ENCODE results near the gene CEP192.
A peak's percentile ranks its signal among the peaks of the same experiment; 100 is the strongest.
"Not testable (repeated sequence)": the region's sequence is repeated elsewhere in the genome, so short reads cannot be mapped to it uniquely, and the experiment has no call there.

The CEP192 gene

GRCh38 chr18:12995424-12995823 is 4.3 kb downstream of the CEP192 start:
- no peak for DNase-seq

DNA sequence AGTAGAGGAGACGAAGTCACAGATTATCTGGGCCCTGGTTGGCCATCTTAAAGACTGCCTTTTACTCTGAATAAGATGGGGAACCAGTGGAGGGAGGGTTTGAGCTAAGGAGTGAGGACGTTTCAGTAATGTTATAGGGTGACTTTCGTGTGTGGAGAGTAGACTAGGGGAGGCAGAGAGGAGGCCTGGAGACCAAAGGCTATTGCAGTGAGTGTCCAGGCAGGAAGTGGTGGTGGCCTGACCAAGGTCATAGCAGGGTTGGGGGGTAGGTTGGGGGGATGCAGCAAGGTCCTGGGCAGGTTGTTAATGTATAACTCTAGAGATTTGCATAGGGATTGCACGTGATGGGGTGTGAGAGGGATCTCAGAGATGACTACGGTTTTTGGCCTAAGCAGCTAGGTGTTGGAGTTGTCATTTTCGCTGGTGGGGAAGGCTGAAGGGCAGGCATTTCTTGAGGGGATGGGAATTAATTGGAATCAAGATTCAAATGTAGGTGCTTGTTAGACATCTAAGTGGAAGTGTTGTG is 4.9 kb downstream of the CEP192 start:
- DNase-seq: no peak

- no peak for DNase-seq
These were observed 5.6 kb downstream of the CEP192 start for GRCh38 chr18:12996661-12997292.

DNA sequence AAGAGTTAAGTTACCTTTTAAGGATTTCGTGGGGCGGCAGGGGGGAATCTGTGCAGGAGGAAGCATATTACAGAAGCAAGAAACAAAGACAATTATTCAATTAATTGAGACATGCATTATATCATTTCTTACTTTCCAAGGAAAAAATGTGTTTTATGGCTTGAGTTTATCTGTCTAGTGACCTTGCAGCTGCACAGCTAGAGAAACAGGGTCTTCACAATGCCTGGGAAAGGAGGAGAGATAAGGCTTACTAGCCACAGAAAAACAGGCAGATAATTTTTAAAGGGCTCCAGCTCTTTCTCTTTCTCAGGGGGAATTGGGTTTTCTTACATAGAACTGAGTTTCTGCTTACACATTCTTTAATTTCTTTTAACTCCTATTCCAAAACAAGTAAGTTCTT is 6.2 kb downstream of the CEP192 start:
- not testable (repeated sequence) for DNase-seq

- no peak for DNase-seq
These were observed 7.3 kb downstream of the CEP192 start for GRCh38 chr18:12998332-12999060.

GRCh38 chr18:13003466-13003896 is 12.3 kb downstream of the CEP192 start:
- peak; percentile 74 for DNase-seq

- DNase-seq: no peak
These were observed 13.2 kb downstream of the CEP192 start for GRCh38 chr18:13004396-13004795.

- DNase-seq: no peak
These were observed 14.1 kb downstream of the CEP192 start for GRCh38 chr18:13005289-13005688.

DNA sequence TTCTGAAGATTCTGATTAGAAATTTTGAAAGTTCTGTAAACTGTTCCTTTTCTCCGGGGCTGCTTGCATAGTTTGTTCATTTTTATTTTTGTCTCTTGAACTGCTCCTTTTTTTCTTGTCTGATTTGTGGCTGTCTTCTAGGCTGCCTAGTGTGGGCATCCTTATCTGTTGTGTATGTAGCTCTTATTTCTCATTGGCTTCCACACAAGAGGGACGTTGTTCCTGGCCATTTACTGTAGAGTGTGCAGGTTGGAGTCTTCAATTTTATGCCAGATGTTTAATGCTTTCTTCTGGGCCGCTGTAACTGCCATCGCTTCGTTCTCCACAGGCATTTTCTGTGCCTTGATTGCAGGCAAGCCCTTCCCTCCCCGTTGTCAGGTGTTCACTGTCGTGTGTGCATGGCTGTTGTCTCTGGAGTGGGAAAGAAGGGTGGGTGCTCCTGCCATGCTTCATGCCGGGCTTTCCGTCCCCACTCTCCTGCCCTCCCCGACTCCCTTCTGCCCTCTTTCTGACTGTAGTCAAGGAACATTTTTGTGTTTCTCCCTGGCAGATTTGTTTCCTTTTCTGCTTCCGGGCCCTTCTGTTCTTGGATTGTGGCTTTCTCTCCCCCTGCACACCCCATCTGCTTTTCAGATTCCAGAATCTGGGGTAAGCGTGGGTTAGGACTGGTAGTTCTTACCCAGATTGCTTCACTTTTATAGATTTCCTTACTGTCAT is 15.5 kb downstream of the CEP192 start:
- no peak for DNase-seq

DNA sequence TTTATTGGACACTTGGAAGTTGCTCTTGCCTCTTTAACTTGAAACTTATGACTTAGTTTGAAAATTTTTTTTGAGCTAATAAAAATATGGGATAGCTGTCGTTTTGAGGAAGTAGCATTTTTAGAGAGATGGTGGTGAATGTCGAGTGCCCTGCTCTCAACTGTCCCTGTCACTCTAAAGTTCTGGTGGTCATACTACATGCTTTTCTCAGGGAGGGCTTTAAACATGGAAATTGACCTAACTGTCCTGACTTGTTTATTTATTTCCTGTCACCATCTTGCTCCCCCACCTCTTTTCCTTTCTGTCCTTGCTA is 16.0 kb downstream of the CEP192 start:
- no peak for DNase-seq

DNA sequence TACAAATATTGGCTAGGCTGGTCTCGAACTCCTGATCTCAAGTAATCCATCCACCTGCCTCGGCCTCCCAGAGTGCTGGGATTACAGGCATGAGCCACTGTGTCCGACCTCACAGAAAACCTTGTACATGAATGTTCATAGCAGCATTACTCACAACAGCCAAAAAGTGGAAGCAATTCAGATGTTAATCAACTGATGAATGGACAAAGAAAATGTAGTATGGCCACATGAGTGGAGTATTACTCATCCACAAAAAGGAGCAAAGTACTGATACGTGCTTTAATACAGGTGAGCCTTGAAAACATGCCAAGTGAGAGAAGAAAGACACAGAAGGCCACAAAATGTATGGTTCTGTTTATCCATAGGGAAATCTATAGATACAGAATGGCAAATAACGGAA is 20.6 kb downstream of the CEP192 start:
- DNase-seq: no peak

- DNase-seq: no peak
These were observed 23.1 kb downstream of the CEP192 start for GRCh38 chr18:13014232-13014631.

DNA sequence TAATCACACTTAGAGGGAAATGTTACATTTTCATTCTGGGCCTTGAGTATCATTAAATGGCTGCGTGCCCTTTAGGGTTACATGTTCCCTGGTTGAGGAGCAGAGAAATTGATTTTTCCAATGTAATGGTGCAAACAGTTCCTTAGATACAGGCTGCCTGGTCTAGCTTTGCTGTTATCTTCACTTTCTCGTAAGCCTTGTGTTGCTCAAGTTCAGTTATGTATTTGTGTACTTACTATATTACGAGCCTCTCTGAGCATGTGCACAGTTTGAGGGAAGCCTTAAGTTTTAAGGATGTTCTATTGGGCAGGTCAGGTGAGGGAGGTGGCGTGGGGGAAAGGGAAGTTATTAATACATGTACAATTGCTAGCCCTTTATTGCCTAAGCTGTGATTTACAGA is 23.7 kb downstream of the CEP192 start:
- no peak for DNase-seq

GRCh38 chr18:13017247-13017875 is 26.2 kb downstream of the CEP192 start:
- DNase-seq: no peak

DNA sequence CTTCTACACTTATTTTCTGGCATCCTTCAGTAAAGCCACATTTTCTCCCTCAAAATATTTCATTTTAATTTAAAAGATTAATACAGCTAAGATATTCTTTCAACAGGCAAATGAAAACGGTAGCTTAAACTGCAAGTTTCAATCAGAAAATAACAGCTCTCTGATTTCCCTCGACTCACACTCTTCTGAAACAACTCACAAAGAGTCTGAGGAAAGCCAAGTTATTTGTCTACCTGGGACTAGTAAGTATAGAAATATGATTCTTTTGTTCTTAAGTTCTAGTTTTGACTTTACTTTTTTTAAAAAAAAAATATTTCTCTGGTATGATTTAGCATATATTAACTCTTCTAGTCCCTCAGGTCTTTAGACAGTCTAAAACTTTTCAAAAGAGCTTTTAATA is 27.2 kb downstream of the CEP192 start:
- DNase-seq: no peak

DNA sequence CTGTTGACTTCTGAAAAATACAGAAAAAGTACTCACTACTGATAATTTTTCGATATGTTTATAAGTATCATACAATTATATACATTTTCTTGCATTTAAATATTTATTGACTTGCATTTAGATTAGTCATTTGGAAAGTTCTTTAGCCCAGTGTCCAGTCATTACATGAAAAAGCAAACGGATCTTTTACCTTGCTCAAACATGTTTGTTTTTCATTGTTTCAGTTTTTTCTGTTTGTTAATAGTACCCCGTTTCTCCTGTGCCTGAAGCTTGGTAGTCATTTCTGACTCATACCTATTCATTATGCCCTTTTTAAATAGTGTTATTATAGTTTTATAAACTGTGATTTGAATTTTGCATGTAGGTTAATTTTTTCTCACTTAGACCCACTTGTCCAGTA is 28.1 kb downstream of the CEP192 start:
- no peak for DNase-seq

- DNase-seq: no peak
These were observed 31.5 kb downstream of the CEP192 start for GRCh38 chr18:13022644-13023043.

GRCh38 chr18:13025233-13025632 is 34.1 kb downstream of the CEP192 start:
- DNase-seq: no peak

DNA sequence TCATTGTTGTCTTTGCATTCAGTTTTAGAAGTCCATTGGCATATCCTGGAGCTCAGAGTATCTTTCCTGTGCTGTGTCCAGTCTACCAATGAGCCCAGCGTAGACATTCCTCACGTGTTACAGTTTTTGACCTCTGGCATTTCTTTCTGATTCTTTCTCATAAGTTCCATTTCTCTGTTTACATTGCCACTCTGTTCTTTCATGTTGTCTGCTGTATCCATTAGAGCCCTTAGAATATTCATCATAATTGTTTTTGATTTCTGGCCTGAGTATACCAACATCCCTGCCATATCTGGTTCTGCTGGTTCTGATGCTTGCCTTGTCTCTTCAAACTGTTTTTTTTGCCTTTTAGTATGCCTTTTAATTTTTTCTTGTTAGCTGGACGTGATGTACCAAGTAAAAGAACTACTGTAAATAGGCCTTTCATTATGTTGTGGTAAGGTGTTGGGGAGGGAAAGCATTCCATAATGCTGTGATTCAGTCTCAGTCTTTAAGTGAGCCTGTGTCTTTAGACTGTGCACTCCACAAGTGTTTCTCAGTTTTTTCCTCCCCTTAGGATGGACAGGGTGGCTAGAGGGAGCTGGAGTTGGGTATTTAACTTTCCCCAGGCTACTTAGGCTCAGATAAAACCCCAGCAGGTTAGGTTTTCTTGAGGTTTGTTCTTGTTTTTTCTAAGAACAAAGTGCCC is 35.6 kb downstream of the CEP192 start:
- DNase-seq: no peak

- DNase-seq: no peak
These were observed 37.7 kb downstream of the CEP192 start for GRCh38 chr18:13028869-13029268.

DNA sequence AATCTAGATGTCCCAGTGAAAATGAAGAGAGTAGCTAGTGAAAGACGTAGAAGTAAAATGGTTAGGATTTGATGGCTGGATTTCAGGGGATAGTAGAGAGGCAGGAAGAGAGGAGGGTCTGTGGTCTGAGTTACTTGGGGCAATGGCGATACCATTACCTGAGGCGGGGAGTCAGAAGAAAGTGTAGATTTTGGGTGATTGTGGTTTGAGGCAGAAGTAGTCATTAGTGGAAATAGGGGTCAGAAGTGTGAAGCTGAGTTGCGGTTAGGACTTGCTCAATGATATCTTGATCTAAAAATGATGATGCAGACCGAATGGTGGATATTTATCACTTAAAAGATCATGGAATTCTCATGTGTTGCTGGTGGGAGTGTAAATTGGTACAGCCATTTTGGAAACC is 41.0 kb downstream of the CEP192 start:
- DNase-seq: no peak

- DNase-seq: peak; percentile 70
These were observed 44.2 kb downstream of the CEP192 start for GRCh38 chr18:13035249-13035914.

All from fibroblast of skin of scalp (primary cell).